ENCODE data around the gene PDIA5. TPM values are rescaled to one million over a fixed set of nuclear protein-coding genes. Genes with fewer than 3 reads are reported as not detected.
A peak's percentile ranks its signal among the peaks of the same experiment; 100 is the strongest.
"Not testable (repeated sequence)": the region's sequence is repeated elsewhere in the genome, so short reads cannot be mapped to it uniquely, and the experiment has no call there.

Gene PDIA5
- total RNA-seq, 2 experiments from 2014 or later, result 10.5 to 12.3 TPM

- no peak for DNase-seq
- H3K36me3 Mint-ChIP-seq (ENCODE audit: low read depth), result peaks cover 11% of the 10 kb centered on the region
- no peaks in the 10 kb centered on the region for H3K27me3 Mint-ChIP-seq
- CTCF ChIA-PET, result interaction anchor here (1.1 kb wide), 1 partner anchor 28 kb away, joined by 3 read pairs; no protein-coding TSS in a partner anchor
- H3K9me3 Mint-ChIP-seq, result no peaks in the 10 kb centered on the region
- H3K27ac Mint-ChIP-seq, result no peak overlapping the region
- no peak overlapping the region for H3K4me3 Mint-ChIP-seq
- POLR2A ChIA-PET, result no interaction called here
- H3K4me1 Mint-ChIP-seq, result no peaks in the 10 kb centered on the region
Measured at GRCh38 chr3:123104550-123104949, 37.7 kb downstream of the PDIA5 start.

GRCh38 chr3:123105201-123106189 lies 38.7 kb downstream of the PDIA5 start:
- no peaks in the 10 kb centered on the region for H3K9me3 Mint-ChIP-seq
- no peaks in the 10 kb centered on the region for H3K27me3 Mint-ChIP-seq
- no peak overlapping the region for H3K4me3 Mint-ChIP-seq
- DNase-seq, result no peak
- H3K27ac Mint-ChIP-seq, result no peak overlapping the region
- POLR2A ChIA-PET, result no interaction called here
- CTCF ChIA-PET, result interaction anchor here (1.1 kb wide), 1 partner anchor 29 kb away, joined by 3 read pairs; no protein-coding TSS in a partner anchor
- peaks cover 11% of the 10 kb centered on the region for H3K36me3 Mint-ChIP-seq (ENCODE audit: low read depth)
- H3K4me1 Mint-ChIP-seq, result peaks cover 4% of the 10 kb centered on the region

- H3K36me3 Mint-ChIP-seq (ENCODE audit: low read depth), result peaks cover 6% of the 10 kb centered on the region
- H3K9me3 Mint-ChIP-seq, result no peaks in the 10 kb centered on the region
- H3K27ac Mint-ChIP-seq, result no peak overlapping the region
- no peak overlapping the region for H3K4me3 Mint-ChIP-seq
- POLR2A ChIA-PET, result no interaction called here
- CTCF ChIA-PET, result interaction anchor here (1.0 to 1.3 kb wide), 2 partner anchors 10 to 35 kb away, joined by 3 read pairs; no protein-coding TSS in a partner anchor
- no peak for DNase-seq
- peaks cover 21% of the 10 kb centered on the region for H3K4me1 Mint-ChIP-seq
- no peaks in the 10 kb centered on the region for H3K27me3 Mint-ChIP-seq
Measured at GRCh38 chr3:123110282-123110975, 43.6 kb downstream of the PDIA5 start.

GRCh38 chr3:123110976-123111615 lies 44.3 kb downstream of the PDIA5 start:
- POLR2A ChIA-PET, result no interaction called here
- H3K36me3 Mint-ChIP-seq (ENCODE audit: low read depth), result peaks cover 6% of the 10 kb centered on the region
- CTCF ChIA-PET, result interaction anchor here (1.0 to 1.3 kb wide), 2 partner anchors 10 to 35 kb away, joined by 3 read pairs; no protein-coding TSS in a partner anchor
- no peaks in the 10 kb centered on the region for H3K9me3 Mint-ChIP-seq
- H3K27me3 Mint-ChIP-seq, result no peaks in the 10 kb centered on the region
- DNase-seq, result no peak
- H3K4me1 Mint-ChIP-seq, result peaks cover 21% of the 10 kb centered on the region
- peak overlapping the region; percentile 22 for H3K27ac Mint-ChIP-seq
- no peak overlapping the region for H3K4me3 Mint-ChIP-seq

GRCh38 chr3:123111640-123112039 lies 44.8 kb downstream of the PDIA5 start:
- DNase-seq, result no peak
- peaks cover 21% of the 10 kb centered on the region for H3K4me1 Mint-ChIP-seq
- CTCF ChIA-PET, result no interaction called here
- POLR2A ChIA-PET, result no interaction called here
- no peaks in the 10 kb centered on the region for H3K9me3 Mint-ChIP-seq
- no peak overlapping the region for H3K4me3 Mint-ChIP-seq
- no peaks in the 10 kb centered on the region for H3K27me3 Mint-ChIP-seq
- no peak overlapping the region for H3K27ac Mint-ChIP-seq
- peaks cover 8% of the 10 kb centered on the region for H3K36me3 Mint-ChIP-seq (ENCODE audit: low read depth)

GRCh38 chr3:123112232-123112631 lies 45.4 kb downstream of the PDIA5 start:
- H3K9me3 Mint-ChIP-seq, result no peaks in the 10 kb centered on the region
- no peak for DNase-seq
- ChIA-PET POLR2A (no interaction called here), CTCF (interaction anchor here (0.6 kb wide), 1 partner anchor 1776 kb away, joined by 5 read pairs; no protein-coding TSS in a partner anchor)
- no peak overlapping the region for H3K4me3 Mint-ChIP-seq
- H3K4me1 Mint-ChIP-seq, result peaks cover 21% of the 10 kb centered on the region
- H3K36me3 Mint-ChIP-seq (ENCODE audit: low read depth), result peaks cover 8% of the 10 kb centered on the region
- no peak overlapping the region for H3K27ac Mint-ChIP-seq
- H3K27me3 Mint-ChIP-seq, result no peaks in the 10 kb centered on the region

- POLR2A ChIA-PET, result not testable (repeated sequence)
- CTCF ChIA-PET, result interaction anchor here (0.6 kb wide), 1 partner anchor 1776 kb away, joined by 5 read pairs; no protein-coding TSS in a partner anchor
- peaks cover 21% of the 10 kb centered on the region for H3K4me1 Mint-ChIP-seq
Measured at GRCh38 chr3:123112656-123113055, 45.8 kb downstream of the PDIA5 start.

GRCh38 chr3:123113889-123114450 lies 47.1 kb downstream of the PDIA5 start:
- ChIA-PET CTCF (no interaction called here), POLR2A (no interaction called here)
- H3K27me3 Mint-ChIP-seq, result no peaks in the 10 kb centered on the region
- peak overlapping the region; percentile 32 for H3K27ac Mint-ChIP-seq
- H3K36me3 Mint-ChIP-seq (ENCODE audit: low read depth), result peaks cover 4% of the 10 kb centered on the region
- DNase-seq, result no peak
- no peaks in the 10 kb centered on the region for H3K9me3 Mint-ChIP-seq
- no peak overlapping the region for H3K4me3 Mint-ChIP-seq
- peaks cover 21% of the 10 kb centered on the region for H3K4me1 Mint-ChIP-seq

More at GRCh38 chr3:123112656-123113055, 45.8 kb downstream of the PDIA5 start:
- H3K9me3 Mint-ChIP-seq; H3K4me3 Mint-ChIP-seq; H3K36me3 Mint-ChIP-seq (ENCODE audit: low read depth); H3K27me3 Mint-ChIP-seq; H3K27ac Mint-ChIP-seq; DNase-seq: not testable (repeated sequence)

- Mint-ChIP-seq H3K36me3 (ENCODE audit: low read depth) (peaks cover 2% of the 10 kb centered on the region), H3K4me3 (no peak overlapping the region), H3K9me3 (no peaks in the 10 kb centered on the region), H3K27ac (no peak overlapping the region), H3K27me3 (no peaks in the 10 kb centered on the region), H3K4me1 (peaks cover 16% of the 10 kb centered on the region)
- POLR2A ChIA-PET, result no interaction called here
- DNase-seq, result no peak
- CTCF ChIA-PET, result interaction anchor here (0.6 kb wide), 1 partner anchor 56 kb away, joined by 3 read pairs; no protein-coding TSS in a partner anchor
Measured at GRCh38 chr3:123116116-123116515, 49.3 kb downstream of the PDIA5 start.

GRCh38 chr3:123119388-123119787 lies 52.6 kb downstream of the PDIA5 start:
- Mint-ChIP-seq H3K27ac (no peak overlapping the region), H3K4me3 (no peak overlapping the region), H3K36me3 (ENCODE audit: low read depth) (peaks cover 5% of the 10 kb centered on the region), H3K27me3 (no peaks in the 10 kb centered on the region), H3K4me1 (peaks cover 2% of the 10 kb centered on the region), H3K9me3 (no peaks in the 10 kb centered on the region)
- CTCF ChIA-PET, result interaction anchor here (0.9 to 1.4 kb wide), 2 partner anchors 12 to 20 kb away, joined by 3 to 4 read pairs; no protein-coding TSS in a partner anchor
- POLR2A ChIA-PET, result no interaction called here
- no peak for DNase-seq

- Mint-ChIP-seq H3K9me3 (no peaks in the 10 kb centered on the region), H3K4me1 (no peaks in the 10 kb centered on the region), H3K36me3 (ENCODE audit: low read depth) (peaks cover 5% of the 10 kb centered on the region), H3K27ac (no peak overlapping the region), H3K4me3 (no peak overlapping the region), H3K27me3 (no peaks in the 10 kb centered on the region)
- no peak for DNase-seq
- POLR2A ChIA-PET, result interaction anchor here (0.6 kb wide), 1 partner anchor 39 kb away, joined by 4 read pairs; no protein-coding TSS in a partner anchor
- CTCF ChIA-PET, result interaction anchor here (0.9 kb wide), 1 partner anchor 20 kb away, joined by 3 read pairs; no protein-coding TSS in a partner anchor
Measured at GRCh38 chr3:123119802-123120201, 53.0 kb downstream of the PDIA5 start.

- peak overlapping the region; percentile 2 for H3K27ac Mint-ChIP-seq
- H3K9me3 Mint-ChIP-seq, result no peaks in the 10 kb centered on the region
- ChIA-PET CTCF (interaction anchor here (1.2 kb wide), 1 partner anchor 37 kb away, joined by 4 read pairs; no protein-coding TSS in a partner anchor), POLR2A (no interaction called here)
- H3K27me3 Mint-ChIP-seq, result no peaks in the 10 kb centered on the region
- H3K4me3 Mint-ChIP-seq, result no peak overlapping the region
- no peak for DNase-seq
- peaks cover 5% of the 10 kb centered on the region for H3K36me3 Mint-ChIP-seq (ENCODE audit: low read depth)
- H3K4me1 Mint-ChIP-seq, result no peaks in the 10 kb centered on the region
Measured at GRCh38 chr3:123120573-123120972, 53.7 kb downstream of the PDIA5 start.

Data from activated CD4-positive, alpha-beta T cell treated with anti-CD3 and anti-CD28 coated beads, Interleukin-2, amount 10 ng/mL, durations not matched to agents 7 days and 5 days (primary cell).